Upper lobe of left lung (tissue), 6 donors: ENCODE results near the gene ACTBL2. TPM values are rescaled to one million over a fixed set of nuclear protein-coding genes. Genes with fewer than 3 reads are reported as not detected.

Experiments used
- ATAC-seq, 2 donors: fragments of 200-7000 bp; cut with Tn5 transposase; one replicate each; pipeline ENCODE4 v1.9.1; 2022; ENCODE audit warnings: mild to moderate bottlenecking in 2 of 2, moderate library complexity in 2 of 2; ENCODE audit not compliant: low FRiP score in 2 of 2
- DNase-seq, 2 donors: peaks; one replicate each; pipeline ENCODE4 v3.0.0-alpha.2; 2019 to 2020
- H3K27ac ChIP-seq, 4 donors: fragments of 200-600 bp; sonication (generic); one replicate each; pipeline ENCODE4 v1.5.1; 2016 to 2019
- H3K27me3 ChIP-seq, 4 donors: fragments of 200-600 bp; sonication (generic); one replicate each; pipeline ENCODE4 v1.5.1; 2017 to 2019
- H3K36me3 ChIP-seq, 4 donors: fragments of 200-600 bp; sonication (generic); one replicate each; pipeline ENCODE4 v1.5.1; 2016 to 2019
- H3K4me1 ChIP-seq, 4 donors: fragments of 200-600 bp; sonication (generic); one replicate each; pipeline ENCODE4 v1.5.1; 2018 to 2019
- H3K4me3 ChIP-seq, 4 donors: fragments of 200-600 bp; sonication (generic); one replicate each; pipeline ENCODE4 v1.5.1; 2017 to 2019; ENCODE audit warnings: mild to moderate bottlenecking in 2 of 4, moderate library complexity in 1 of 4
- H3K9me3 ChIP-seq, 4 donors: fragments of 200-600 bp; sonication (generic); one replicate each; pipeline ENCODE4 v1.5.1; 2018 to 2019
- EP300 ChIP-seq, 4 donors: sonication (generic); formaldehyde crosslinking; IDR thresholded peaks; one replicate each; pipeline ENCODE4 v1.5.1; 2017; ENCODE audit warnings: antibody characterized with exemption in 4 of 4, control low read depth in 2 of 4
- POLR2A ChIP-seq, 4 donors: fragments of 450-650 bp; IDR thresholded peaks; one replicate each; pipeline ENCODE4 v1.5.1; 2016 to 2017; ENCODE audit warnings: antibody characterized with exemption in 4 of 4, mild to moderate bottlenecking in 2 of 4
- POLR2AphosphoS5 ChIP-seq, 2 donors: sonication (generic); formaldehyde crosslinking; IDR thresholded peaks; one replicate each; pipeline ENCODE4 v1.5.1; 2017; ENCODE audit warnings: antibody characterized with exemption in 2 of 2
- WGBS, 2 donors: methylation state at CpG; one replicate each; pipeline ENCODE4 v1.1.5; 2017 to 2018; 5-methylcytosine and 5-hydroxymethylcytosine counted together
- total RNA-seq, 6 donors: library from RNA; depleted of rRNA in 4 of 6; stranded (reverse); fragments of >200 nt in 4 of 6; gene quantifications; one replicate each; pipeline versions ENCODE4 v1.1.0 to v1.2.1, GENCODE V29; 2016 to 2021
- TF ChIP-seq, protein P1 (sequence below), 6 experiments: fragments of 450-650 bp in 4 of 6; fragments of 200-600 bp in 2 of 6; sonication (generic) in 2 of 6; IDR thresholded peaks; one replicate each; pipeline ENCODE4 v1.5.1; 2016 to 2019; ENCODE audit warnings: antibody characterized with exemption in 6 of 6
- donor health status: DM: no; HTN: no; CAD: no; lungs with moderate emphysema.
- donor health status: DM: no; HTN: yes; CAD: no; lungs with severe emphysema.

The ACTBL2 gene
- total RNA-seq, 6 donors from 2014 or later, result not detected

DNA sequence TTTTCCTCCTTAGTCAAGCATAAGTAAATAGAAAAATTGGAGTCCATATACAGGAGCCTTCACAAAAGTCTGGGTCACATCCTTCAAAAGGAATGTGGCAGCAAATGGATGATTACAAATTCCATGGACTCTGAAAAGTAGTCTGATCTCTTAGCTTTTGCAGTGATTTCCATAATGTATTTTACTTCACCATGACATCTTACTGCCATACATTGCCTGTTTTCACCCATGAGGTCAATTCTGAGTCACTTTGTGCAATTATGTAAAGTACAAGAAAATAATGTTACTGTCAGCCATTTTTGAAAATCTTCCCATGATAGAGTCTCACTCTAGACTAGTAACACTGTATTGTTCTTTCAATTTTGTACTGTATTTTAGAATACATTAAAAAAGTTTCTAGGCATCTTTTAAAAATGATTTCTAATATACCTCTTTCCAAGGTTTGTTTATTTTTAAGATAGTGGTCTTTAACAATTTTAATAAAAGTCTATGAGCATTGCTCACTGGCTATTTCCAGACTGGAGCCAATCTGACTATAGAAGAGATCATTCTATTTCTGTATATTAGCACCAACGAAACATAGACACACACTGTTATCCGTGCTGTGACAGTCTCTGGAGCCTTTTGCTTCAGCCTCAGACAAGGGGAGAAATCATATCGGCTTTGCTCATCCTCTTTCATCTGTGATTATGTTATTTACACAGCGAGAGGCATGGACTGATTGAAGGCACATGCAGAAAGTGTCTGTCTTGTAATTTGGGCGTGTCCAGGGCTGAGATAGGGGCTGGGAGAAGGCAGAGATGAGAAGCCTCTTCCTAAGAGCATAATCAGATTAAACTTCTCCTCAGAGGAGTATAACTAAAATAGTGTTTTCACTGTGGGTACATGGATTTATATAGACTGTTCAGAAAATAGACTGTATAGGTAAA, 22.9 kb upstream of the ACTBL2 start:
- no peaks in the 10 kb centered on the region for H3K9me3 ChIP-seq
- 81 to 91% methylated on average over 5 of the region's 5 CpGs for WGBS, 2 donors
- no peak for TF ChIP-seq POLR2AphosphoS5 (IDR thresholded peaks at IDR 0.05)
- no peak for TF ChIP-seq POLR2A (IDR thresholded peaks at IDR 0.05)
- TF ChIP-seq EP300 (IDR thresholded peaks at IDR 0.05), result no peak
- TF ChIP-seq, protein P1, sequence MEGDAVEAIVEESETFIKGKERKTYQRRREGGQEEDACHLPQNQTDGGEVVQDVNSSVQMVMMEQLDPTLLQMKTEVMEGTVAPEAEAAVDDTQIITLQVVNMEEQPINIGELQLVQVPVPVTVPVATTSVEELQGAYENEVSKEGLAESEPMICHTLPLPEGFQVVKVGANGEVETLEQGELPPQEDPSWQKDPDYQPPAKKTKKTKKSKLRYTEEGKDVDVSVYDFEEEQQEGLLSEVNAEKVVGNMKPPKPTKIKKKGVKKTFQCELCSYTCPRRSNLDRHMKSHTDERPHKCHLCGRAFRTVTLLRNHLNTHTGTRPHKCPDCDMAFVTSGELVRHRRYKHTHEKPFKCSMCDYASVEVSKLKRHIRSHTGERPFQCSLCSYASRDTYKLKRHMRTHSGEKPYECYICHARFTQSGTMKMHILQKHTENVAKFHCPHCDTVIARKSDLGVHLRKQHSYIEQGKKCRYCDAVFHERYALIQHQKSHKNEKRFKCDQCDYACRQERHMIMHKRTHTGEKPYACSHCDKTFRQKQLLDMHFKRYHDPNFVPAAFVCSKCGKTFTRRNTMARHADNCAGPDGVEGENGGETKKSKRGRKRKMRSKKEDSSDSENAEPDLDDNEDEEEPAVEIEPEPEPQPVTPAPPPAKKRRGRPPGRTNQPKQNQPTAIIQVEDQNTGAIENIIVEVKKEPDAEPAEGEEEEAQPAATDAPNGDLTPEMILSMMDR (IDR thresholded peaks at IDR 0.05), result no peak

GRCh38 chr5:57504357-57504756, 21.7 kb upstream of the ACTBL2 start:
- Histone ChIP-seq H3K27me3 (no peaks in the 10 kb centered on the region), H3K9me3 (no peaks in the 10 kb centered on the region), H3K4me3 (no peak overlapping the region), H3K4me1 (peaks cover 0 to under 1% (median 0%) of the 10 kb centered on the region in 4 donors), H3K36me3 (no peaks in the 10 kb centered on the region), H3K27ac (no peak overlapping the region)
- no peak for TF ChIP-seq POLR2A (IDR thresholded peaks at IDR 0.05)
- TF ChIP-seq, protein P1 (IDR thresholded peaks at IDR 0.05), result no peak
- TF ChIP-seq POLR2AphosphoS5 (IDR thresholded peaks at IDR 0.05), result no peak
- no peak for TF ChIP-seq EP300 (IDR thresholded peaks at IDR 0.05)
- DNase-seq (no peak), ATAC-seq (peak in 1 of 2 donors; percentile 13)
- WGBS, 2 donors, result 93 to 100% methylated on average over 5 of the region's 5 CpGs

More for the DNA sequence above, 22.9 kb upstream of the ACTBL2 start:
- no peaks in the 10 kb centered on the region for H3K4me1 ChIP-seq
- no peak for ATAC-seq
- no peak overlapping the region for H3K27ac ChIP-seq
- DNase-seq, result no peak
- no peak overlapping the region for H3K4me3 ChIP-seq
- no peaks in the 10 kb centered on the region for H3K27me3 ChIP-seq
- no peaks in the 10 kb centered on the region for H3K36me3 ChIP-seq

DNA sequence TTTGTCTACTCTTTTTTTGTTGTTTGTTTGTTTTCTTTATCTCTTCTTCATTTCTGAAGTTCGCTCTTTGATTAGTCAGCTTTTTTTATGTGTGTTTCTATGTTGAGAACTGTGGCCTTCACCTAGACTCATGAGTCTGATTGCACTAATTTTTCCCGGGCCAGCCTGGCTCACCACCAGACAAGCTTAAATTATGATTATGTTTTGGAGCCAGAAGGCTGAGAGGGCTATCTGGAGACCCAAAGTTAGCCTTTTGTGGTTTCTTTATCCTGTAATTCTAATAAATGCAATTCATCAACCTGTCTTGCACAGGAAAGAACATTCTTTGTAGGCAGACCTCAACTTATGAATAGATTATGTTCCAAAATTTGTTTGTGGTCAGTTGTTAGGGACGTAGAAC, 20.8 kb upstream of the ACTBL2 start:
- 53 to 54% methylated on average over 3 of the region's 3 CpGs for whole genome bisulfite sequencing, 2 donors
- Histone ChIP-seq H3K9me3 (no peaks in the 10 kb centered on the region), H3K4me3 (no peak overlapping the region), H3K27me3 (no peaks in the 10 kb centered on the region), H3K27ac (no peak overlapping the region), H3K36me3 (no peaks in the 10 kb centered on the region), H3K4me1 (peaks cover 0 to 5% (median 0%) of the 10 kb centered on the region in 4 donors)
- ATAC-seq (peak in 1 of 2 donors; percentile 34), DNase-seq (no peak)
- TF ChIP-seq POLR2A (IDR thresholded peaks at IDR 0.05) (no peak), EP300 (IDR thresholded peaks at IDR 0.05) (no peak), POLR2AphosphoS5 (IDR thresholded peaks at IDR 0.05) (no peak)
- TF ChIP-seq, protein P1 (IDR thresholded peaks at IDR 0.05), result no peak

DNA sequence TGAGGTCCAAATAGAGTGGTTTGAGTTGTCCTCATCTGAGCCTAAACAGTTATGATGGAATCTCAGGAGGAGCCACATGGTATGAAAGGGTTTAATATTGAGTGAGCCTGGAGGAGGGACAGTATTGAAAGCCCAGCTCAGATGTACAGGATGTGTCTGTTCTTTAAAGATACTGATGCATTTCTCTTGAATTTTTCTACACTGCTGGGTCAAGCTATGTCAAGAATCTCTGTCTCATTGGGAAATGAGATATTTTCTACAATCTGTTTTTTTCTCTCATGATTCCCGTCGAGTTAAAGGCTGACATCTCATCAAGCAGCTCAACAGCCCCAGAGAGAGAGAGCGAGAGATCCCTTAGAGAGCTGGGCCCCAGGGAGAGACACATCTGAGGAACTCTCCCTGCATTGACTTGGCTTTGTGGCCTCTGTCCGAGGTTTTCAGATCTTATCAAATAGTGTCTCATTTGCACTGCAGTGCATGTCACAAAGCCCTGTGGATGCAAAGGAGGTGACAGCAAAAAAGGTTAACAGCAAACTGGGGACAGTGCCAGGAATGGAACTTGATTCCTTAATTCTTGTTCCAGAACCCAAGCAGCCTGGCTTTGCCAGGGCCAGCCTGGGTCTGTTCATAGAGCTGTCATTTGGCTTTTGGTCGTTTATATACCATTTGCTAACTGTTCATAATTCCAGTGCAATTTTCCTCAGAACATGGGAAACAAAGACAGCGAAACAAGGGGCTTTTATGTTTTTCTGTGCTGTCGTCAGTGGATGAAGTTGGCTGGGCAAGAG, 19.0 kb upstream of the ACTBL2 start:
- TF ChIP-seq POLR2AphosphoS5 (IDR thresholded peaks at IDR 0.05), result no peak
- TF ChIP-seq, protein P1 (IDR thresholded peaks at IDR 0.05), result no peak
- no peak for TF ChIP-seq EP300 (IDR thresholded peaks at IDR 0.05)
- no peak for TF ChIP-seq POLR2A (IDR thresholded peaks at IDR 0.05)
- WGBS, 2 donors, result 52 to 56% methylated on average over 7 of the region's 7 CpGs
- peaks cover 0 to 5% (median 0%) of the 10 kb centered on the region in 4 donors for H3K4me1 ChIP-seq
- no peak overlapping the region for H3K4me3 ChIP-seq
- H3K36me3 ChIP-seq, result no peaks in the 10 kb centered on the region
- no peaks in the 10 kb centered on the region for H3K27me3 ChIP-seq
- no peaks in the 10 kb centered on the region for H3K9me3 ChIP-seq
- no peak for ATAC-seq
- DNase-seq, result no peak
- no peak overlapping the region for H3K27ac ChIP-seq
